Measurements from ENCODE around the gene UXS1. TPM values are rescaled to one million over a fixed set of nuclear protein-coding genes. Genes with fewer than 3 reads are reported as not detected.
A peak's percentile ranks its signal among the peaks of the same experiment; 100 is the strongest.

Gene UXS1
- total and polyA plus RNA-seq, 2 donors (not counting 1 experiment from before 2014, with no cell fraction given) = 20.3 to 44.8 TPM

DNA sequence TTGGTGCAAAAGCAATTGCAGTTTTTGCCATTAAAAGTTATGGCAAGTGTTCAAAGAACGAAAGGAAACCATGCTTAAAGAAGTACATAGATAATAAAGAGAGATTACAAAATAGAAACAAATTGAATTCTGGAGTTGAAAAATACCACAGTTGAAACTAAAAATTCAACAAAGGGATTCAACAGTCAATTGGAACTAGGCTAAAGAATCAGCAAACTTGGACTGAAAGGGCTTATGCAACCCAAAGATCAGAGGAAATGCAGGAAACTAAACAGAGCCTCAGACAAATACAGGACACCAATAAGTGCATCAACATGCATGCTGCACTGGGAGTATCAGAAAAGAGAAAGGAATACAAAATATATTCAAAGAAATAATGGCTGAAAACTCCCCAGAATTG is 40.3 kb downstream of the UXS1 start:
- Histone ChIP-seq H3K4me1 (ENCODE audit: control insufficient read depth in 2 of 2, insufficient read depth in 2 of 2, low read length in 2 of 2) (peaks cover 4 to 11% of the 10 kb centered on the region in 2 donors), H3K9me3 (ENCODE audit: control extremely low read depth in 1 of 3, control insufficient read depth in 2 of 3, insufficient read depth in 1 of 3, low read length in 2 of 3) (peaks cover 6 to 18% (median 8%) of the 10 kb centered on the region in 3 donors), H3K79me2 (ENCODE audit: control insufficient read depth, insufficient read depth, low read length) (peaks cover 53% of the 10 kb centered on the region), H3K36me3 (replicated peaks in 1 of 2; ENCODE audit: control extremely low read depth in 1 of 2, control insufficient read depth in 1 of 2, extremely low read depth in 1 of 2, insufficient read depth in 2 of 2, low read length in 1 of 2) (peaks cover 16 to 28% of the 10 kb centered on the region in 2 experiments), H3K4me2 (replicated peaks; ENCODE audit: low read depth, low read length, poor library complexity, severe bottlenecking) (no peak overlapping the region), H2AFZ (ENCODE audit: insufficient read depth, low read depth, low read length, poor library complexity, severe bottlenecking) (no peak overlapping the region), H3K27ac (ENCODE audit: low read length in 2 of 2) (no peak overlapping the region), H3K9ac (ENCODE audit: low read length) (no peak overlapping the region), H3K27me3 (replicated peaks in 1 of 4; ENCODE audit: control extremely low read depth in 1 of 4, control insufficient read depth in 3 of 4, insufficient read depth in 4 of 4, low read length in 3 of 4) (no peaks in the 10 kb centered on the region), H3K4me3 (ENCODE audit: control extremely low read depth in 1 of 5, extremely low read depth in 1 of 5, insufficient read depth in 1 of 5, low read depth in 2 of 5, low read length in 4 of 5) (no peak overlapping the region), H4K20me1 (ENCODE audit: control insufficient read depth, insufficient read depth, low read length, poor library complexity, severe bottlenecking) (no peaks in the 10 kb centered on the region)
- Mint-ChIP-seq H3K4me1 (peaks cover 22% of the 10 kb centered on the region), H3K27ac (no peak overlapping the region), H3K27me3 (no peaks in the 10 kb centered on the region), H3K4me3 (no peak overlapping the region), H3K9me3 (ENCODE audit: insufficient read depth) (no peaks in the 10 kb centered on the region)
- DNase-seq = no peak
- ChIA-PET POLR2A (no interaction called here), CTCF (no interaction called here)
- no peak for ATAC-seq (ENCODE audit: low read depth)
- TF ChIP-seq CTCF (IDR thresholded peaks at IDR 0.05) = no peak
- no peak for TF ChIP-seq EZH2 (IDR thresholded peaks at IDR 0.05; ENCODE audit: borderline replicate concordance, insufficient read depth, low read depth, low read length, poor library complexity, severe bottlenecking)
- no CpG with 5 or more reads among the region's 1 CpG for WGBS (ENCODE audit: insufficient coverage)
- intact Hi-C loops (cut with micrococcal nuclease) = no loop called here

DNA sequence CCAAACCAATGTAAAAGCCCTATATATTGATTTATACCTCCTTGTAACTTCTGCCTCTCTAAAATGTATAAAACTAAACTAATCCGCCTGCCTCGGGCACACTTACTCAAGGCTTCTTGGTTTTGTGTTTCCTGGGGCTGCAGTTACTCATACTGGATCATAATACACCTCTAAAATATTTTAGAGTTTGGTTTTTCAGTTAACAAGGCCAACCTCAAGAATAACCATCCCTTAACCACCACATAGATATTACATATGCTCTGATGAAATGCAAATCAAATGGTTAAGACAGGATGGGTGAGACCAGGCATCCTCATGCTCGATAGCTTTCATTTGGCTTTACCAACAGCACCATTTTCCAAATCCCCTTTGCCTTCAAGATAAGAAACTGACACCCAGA is 46.4 kb downstream of the UXS1 start:
- no peak overlapping the region for H3K9ac ChIP-seq (ENCODE audit: low read length)
- Mint-ChIP-seq H3K27ac (no peak overlapping the region), H3K4me1 (peaks cover 33% of the 10 kb centered on the region), H3K4me3 (peak overlapping the region; percentile 11), H3K9me3 (ENCODE audit: insufficient read depth) (no peaks in the 10 kb centered on the region), H3K27me3 (no peaks in the 10 kb centered on the region)
- H2AFZ ChIP-seq (ENCODE audit: insufficient read depth, low read depth, low read length, poor library complexity, severe bottlenecking) = no peak overlapping the region
- DNase-seq (no peak), ATAC-seq (ENCODE audit: low read depth) (peak; percentile 21)
- ChIA-PET POLR2A (no interaction called here), CTCF (interaction anchor here (1.2 to 1.7 kb wide), 2 partner anchors 9 to 12 kb away, joined by 4 to 5 read pairs; no protein-coding TSS in a partner anchor)
- H3K36me3 ChIP-seq (replicated peaks in 1 of 2; ENCODE audit: control extremely low read depth in 1 of 2, control insufficient read depth in 1 of 2, extremely low read depth in 1 of 2, insufficient read depth in 2 of 2, low read length in 1 of 2) = peaks cover 8 to 30% of the 10 kb centered on the region in 2 experiments
- peak overlapping the region; percentile 45 for H3K4me2 ChIP-seq (replicated peaks; ENCODE audit: low read depth, low read length, poor library complexity, severe bottlenecking)
- TF ChIP-seq CTCF (IDR thresholded peaks at IDR 0.05) = no peak
- TF ChIP-seq EZH2 (IDR thresholded peaks at IDR 0.05; ENCODE audit: borderline replicate concordance, insufficient read depth, low read depth, low read length, poor library complexity, severe bottlenecking) = no peak
- H4K20me1 ChIP-seq (ENCODE audit: control insufficient read depth, insufficient read depth, low read length, poor library complexity, severe bottlenecking) = no peaks in the 10 kb centered on the region
- 0% methylated on average over 1 of the region's 3 CpGs for WGBS (ENCODE audit: insufficient coverage)
- H3K79me2 ChIP-seq (ENCODE audit: control insufficient read depth, insufficient read depth, low read length) = peaks cover 69% of the 10 kb centered on the region
- H3K27me3 ChIP-seq (replicated peaks in 1 of 4; ENCODE audit: control extremely low read depth in 1 of 4, control insufficient read depth in 3 of 4, insufficient read depth in 4 of 4, low read length in 3 of 4) = no peaks in the 10 kb centered on the region
- peak overlapping the region in 1 of 2 donors; percentile 34 for H3K27ac ChIP-seq (ENCODE audit: low read length in 2 of 2)
- H3K9me3 ChIP-seq (ENCODE audit: control extremely low read depth in 1 of 3, control insufficient read depth in 2 of 3, insufficient read depth in 1 of 3, low read length in 2 of 3) = no peaks in the 10 kb centered on the region
- H3K4me1 ChIP-seq (ENCODE audit: control insufficient read depth in 2 of 2, insufficient read depth in 2 of 2, low read length in 2 of 2) = peaks cover 17 to 20% of the 10 kb centered on the region in 2 donors
- no peak overlapping the region for H3K4me3 ChIP-seq (ENCODE audit: control extremely low read depth in 1 of 5, extremely low read depth in 1 of 5, insufficient read depth in 1 of 5, low read depth in 2 of 5, low read length in 4 of 5)
- intact Hi-C loops (cut with micrococcal nuclease) = no loop called here
